ENCODE results near the gene ZNF207.

DNA sequence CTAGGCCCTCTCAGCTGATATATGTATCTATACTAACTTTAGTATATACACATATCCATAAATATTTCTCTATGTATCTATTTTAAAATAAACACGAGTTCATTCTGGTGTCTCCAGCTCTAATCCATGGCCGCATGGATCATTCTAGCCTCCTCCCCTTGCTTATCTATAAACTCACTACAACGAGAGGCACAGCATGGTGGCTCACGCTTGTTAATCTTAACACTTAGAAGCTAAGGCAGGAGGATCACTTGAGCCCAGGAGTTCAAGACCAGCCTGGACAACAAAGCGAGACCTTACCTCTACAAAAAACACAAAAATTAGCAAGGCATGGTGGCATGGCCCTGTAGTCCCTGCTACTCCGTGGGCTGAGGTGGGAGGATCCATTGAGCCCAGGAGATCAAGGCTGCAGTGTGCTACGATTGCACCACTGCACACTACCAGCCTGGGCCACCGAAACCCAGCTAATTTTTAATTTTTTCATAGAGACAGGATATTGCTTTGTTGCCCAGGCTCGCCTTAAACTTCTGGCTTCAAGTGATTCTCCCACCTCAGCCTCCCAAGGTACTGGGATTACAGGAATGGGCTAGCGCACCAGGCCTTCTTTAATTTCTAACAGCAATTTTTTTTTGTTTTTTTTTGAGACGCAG, 3.9 kb upstream of the ZNF207 start:
- TF ChIP-seq, protein P1, sequence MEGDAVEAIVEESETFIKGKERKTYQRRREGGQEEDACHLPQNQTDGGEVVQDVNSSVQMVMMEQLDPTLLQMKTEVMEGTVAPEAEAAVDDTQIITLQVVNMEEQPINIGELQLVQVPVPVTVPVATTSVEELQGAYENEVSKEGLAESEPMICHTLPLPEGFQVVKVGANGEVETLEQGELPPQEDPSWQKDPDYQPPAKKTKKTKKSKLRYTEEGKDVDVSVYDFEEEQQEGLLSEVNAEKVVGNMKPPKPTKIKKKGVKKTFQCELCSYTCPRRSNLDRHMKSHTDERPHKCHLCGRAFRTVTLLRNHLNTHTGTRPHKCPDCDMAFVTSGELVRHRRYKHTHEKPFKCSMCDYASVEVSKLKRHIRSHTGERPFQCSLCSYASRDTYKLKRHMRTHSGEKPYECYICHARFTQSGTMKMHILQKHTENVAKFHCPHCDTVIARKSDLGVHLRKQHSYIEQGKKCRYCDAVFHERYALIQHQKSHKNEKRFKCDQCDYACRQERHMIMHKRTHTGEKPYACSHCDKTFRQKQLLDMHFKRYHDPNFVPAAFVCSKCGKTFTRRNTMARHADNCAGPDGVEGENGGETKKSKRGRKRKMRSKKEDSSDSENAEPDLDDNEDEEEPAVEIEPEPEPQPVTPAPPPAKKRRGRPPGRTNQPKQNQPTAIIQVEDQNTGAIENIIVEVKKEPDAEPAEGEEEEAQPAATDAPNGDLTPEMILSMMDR (conservative IDR thresholded peaks at IDR 0.05; ENCODE audit: low read depth, low read length): no peak
- TF ChIP-seq EZH2phosphoT487 (IDR thresholded peaks at IDR 0.05; ENCODE audit: borderline replicate concordance, low read length): no peak
